ENCODE data around the gene MRPL14. TPM values are rescaled to one million over a fixed set of nuclear protein-coding genes. Genes with fewer than 3 reads are reported as not detected.
A peak's percentile ranks its signal among the peaks of the same experiment; 100 is the strongest.

MRPL14 gene
- total and polyA plus RNA-seq, 9 of the 15 experiments (the other 6 are each of a cell fraction or from before 2014, with no cell fraction given) = 126 to 424 (median 165) TPM

DNA sequence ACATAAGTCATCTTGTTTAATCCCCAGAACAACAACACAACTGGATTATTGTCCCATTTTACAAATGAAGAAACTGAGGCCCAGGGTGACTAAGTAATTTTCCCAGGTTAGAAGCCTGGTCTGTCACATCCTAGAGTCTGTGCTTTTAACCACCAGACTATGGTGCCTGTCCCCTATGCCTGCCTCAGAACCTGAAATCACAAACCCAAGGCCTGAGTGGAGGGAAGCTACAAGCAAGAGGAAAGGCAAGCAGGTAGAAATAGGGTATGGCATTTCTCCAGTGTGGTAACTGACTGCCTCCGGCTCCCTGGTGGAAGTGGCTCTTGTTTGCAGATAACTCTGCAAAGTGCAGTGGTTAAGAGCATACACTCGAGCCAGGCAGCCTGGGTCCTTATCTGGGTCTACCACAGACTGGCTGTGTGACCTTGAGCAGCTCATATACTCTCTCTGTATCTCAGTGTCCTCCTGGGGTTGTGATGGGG lies 2.6 kb upstream of the MRPL14 start (continued):
- TF ChIP-seq ZNF586 (CRISPR knock-in tag; conservative IDR thresholded peaks at IDR 0.05) = no peak
- peak; percentile 88 for TF ChIP-seq NBN (IDR thresholded peaks at IDR 0.05; ENCODE audit: low read depth)
- peak; percentile 61 for TF ChIP-seq DACH1 (IDR thresholded peaks at IDR 0.05; ENCODE audit: partially characterized antibody)
- TF ChIP-seq ASH1L (IDR thresholded peaks at IDR 0.05; ENCODE audit: borderline replicate concordance, low read depth, partially characterized antibody) = peak; percentile 47
- no peak for TF ChIP-seq NONO (IDR thresholded peaks at IDR 0.05; ENCODE audit: low read depth in 2 of 2, low read length in 1 of 2)
- TF ChIP-seq NCOA1 (IDR thresholded peaks at IDR 0.05; ENCODE audit: low read depth) = no peak; the same call in 1 of the 2 replicates
- TF ChIP-seq RB1 (IDR thresholded peaks at IDR 0.05; ENCODE audit: low read depth) = peak; percentile 39; the same call in 1 of the 2 replicates
- TF ChIP-seq, protein P1, sequence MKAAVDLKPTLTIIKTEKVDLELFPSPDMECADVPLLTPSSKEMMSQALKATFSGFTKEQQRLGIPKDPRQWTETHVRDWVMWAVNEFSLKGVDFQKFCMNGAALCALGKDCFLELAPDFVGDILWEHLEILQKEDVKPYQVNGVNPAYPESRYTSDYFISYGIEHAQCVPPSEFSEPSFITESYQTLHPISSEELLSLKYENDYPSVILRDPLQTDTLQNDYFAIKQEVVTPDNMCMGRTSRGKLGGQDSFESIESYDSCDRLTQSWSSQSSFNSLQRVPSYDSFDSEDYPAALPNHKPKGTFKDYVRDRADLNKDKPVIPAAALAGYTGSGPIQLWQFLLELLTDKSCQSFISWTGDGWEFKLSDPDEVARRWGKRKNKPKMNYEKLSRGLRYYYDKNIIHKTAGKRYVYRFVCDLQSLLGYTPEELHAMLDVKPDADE (conservative IDR thresholded peaks at IDR 0.05; ENCODE audit: control insufficient read depth, low read depth, low read length) = 0 out of 2 replicates have a peak, but pooled peaks have one; percentile 30
- TF ChIP-seq BCOR (IDR thresholded peaks at IDR 0.05) = peak; percentile 100
- peak; percentile 22; the same call in 1 of the 2 replicates for TF ChIP-seq CREM (IDR thresholded peaks at IDR 0.05; ENCODE audit: low read depth)
- TF ChIP-seq TBP (optimal IDR thresholded peaks at IDR 0.05; ENCODE audit: low read depth, low read length) = peak; percentile 50
- TF ChIP-seq, protein P2, sequence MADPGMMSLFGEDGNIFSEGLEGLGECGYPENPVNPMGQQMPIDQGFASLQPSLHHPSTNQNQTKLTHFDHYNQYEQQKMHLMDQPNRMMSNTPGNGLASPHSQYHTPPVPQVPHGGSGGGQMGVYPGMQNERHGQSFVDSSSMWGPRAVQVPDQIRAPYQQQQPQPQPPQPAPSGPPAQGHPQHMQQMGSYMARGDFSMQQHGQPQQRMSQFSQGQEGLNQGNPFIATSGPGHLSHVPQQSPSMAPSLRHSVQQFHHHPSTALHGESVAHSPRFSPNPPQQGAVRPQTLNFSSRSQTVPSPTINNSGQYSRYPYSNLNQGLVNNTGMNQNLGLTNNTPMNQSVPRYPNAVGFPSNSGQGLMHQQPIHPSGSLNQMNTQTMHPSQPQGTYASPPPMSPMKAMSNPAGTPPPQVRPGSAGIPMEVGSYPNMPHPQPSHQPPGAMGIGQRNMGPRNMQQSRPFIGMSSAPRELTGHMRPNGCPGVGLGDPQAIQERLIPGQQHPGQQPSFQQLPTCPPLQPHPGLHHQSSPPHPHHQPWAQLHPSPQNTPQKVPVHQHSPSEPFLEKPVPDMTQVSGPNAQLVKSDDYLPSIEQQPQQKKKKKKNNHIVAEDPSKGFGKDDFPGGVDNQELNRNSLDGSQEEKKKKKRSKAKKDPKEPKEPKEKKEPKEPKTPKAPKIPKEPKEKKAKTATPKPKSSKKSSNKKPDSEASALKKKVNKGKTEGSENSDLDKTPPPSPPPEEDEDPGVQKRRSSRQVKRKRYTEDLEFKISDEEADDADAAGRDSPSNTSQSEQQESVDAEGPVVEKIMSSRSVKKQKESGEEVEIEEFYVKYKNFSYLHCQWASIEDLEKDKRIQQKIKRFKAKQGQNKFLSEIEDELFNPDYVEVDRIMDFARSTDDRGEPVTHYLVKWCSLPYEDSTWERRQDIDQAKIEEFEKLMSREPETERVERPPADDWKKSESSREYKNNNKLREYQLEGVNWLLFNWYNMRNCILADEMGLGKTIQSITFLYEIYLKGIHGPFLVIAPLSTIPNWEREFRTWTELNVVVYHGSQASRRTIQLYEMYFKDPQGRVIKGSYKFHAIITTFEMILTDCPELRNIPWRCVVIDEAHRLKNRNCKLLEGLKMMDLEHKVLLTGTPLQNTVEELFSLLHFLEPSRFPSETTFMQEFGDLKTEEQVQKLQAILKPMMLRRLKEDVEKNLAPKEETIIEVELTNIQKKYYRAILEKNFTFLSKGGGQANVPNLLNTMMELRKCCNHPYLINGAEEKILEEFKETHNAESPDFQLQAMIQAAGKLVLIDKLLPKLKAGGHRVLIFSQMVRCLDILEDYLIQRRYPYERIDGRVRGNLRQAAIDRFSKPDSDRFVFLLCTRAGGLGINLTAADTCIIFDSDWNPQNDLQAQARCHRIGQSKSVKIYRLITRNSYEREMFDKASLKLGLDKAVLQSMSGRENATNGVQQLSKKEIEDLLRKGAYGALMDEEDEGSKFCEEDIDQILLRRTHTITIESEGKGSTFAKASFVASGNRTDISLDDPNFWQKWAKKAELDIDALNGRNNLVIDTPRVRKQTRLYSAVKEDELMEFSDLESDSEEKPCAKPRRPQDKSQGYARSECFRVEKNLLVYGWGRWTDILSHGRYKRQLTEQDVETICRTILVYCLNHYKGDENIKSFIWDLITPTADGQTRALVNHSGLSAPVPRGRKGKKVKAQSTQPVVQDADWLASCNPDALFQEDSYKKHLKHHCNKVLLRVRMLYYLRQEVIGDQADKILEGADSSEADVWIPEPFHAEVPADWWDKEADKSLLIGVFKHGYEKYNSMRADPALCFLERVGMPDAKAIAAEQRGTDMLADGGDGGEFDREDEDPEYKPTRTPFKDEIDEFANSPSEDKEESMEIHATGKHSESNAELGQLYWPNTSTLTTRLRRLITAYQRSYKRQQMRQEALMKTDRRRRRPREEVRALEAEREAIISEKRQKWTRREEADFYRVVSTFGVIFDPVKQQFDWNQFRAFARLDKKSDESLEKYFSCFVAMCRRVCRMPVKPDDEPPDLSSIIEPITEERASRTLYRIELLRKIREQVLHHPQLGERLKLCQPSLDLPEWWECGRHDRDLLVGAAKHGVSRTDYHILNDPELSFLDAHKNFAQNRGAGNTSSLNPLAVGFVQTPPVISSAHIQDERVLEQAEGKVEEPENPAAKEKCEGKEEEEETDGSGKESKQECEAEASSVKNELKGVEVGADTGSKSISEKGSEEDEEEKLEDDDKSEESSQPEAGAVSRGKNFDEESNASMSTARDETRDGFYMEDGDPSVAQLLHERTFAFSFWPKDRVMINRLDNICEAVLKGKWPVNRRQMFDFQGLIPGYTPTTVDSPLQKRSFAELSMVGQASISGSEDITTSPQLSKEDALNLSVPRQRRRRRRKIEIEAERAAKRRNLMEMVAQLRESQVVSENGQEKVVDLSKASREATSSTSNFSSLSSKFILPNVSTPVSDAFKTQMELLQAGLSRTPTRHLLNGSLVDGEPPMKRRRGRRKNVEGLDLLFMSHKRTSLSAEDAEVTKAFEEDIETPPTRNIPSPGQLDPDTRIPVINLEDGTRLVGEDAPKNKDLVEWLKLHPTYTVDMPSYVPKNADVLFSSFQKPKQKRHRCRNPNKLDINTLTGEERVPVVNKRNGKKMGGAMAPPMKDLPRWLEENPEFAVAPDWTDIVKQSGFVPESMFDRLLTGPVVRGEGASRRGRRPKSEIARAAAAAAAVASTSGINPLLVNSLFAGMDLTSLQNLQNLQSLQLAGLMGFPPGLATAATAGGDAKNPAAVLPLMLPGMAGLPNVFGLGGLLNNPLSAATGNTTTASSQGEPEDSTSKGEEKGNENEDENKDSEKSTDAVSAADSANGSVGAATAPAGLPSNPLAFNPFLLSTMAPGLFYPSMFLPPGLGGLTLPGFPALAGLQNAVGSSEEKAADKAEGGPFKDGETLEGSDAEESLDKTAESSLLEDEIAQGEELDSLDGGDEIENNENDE (IDR thresholded peaks at IDR 0.05; ENCODE audit: low read depth, low read length) = no peak

Data from K562 (cell line).